CD4-positive, alpha-beta T cell treated with Interleukin-4 for 1 hour (primary cell): Measurements from ENCODE around the gene RPIA.
"Not testable (repeated sequence)": the region's sequence is repeated elsewhere in the genome, so short reads cannot be mapped to it uniquely, and the experiment has no call there.

ENCODE experiments used
- DNase-seq, 2 donors: peaks; one replicate each; pipeline ENCODE4 v3.0.0-alpha.2; 2020 to 2022

RPIA gene

DNA sequence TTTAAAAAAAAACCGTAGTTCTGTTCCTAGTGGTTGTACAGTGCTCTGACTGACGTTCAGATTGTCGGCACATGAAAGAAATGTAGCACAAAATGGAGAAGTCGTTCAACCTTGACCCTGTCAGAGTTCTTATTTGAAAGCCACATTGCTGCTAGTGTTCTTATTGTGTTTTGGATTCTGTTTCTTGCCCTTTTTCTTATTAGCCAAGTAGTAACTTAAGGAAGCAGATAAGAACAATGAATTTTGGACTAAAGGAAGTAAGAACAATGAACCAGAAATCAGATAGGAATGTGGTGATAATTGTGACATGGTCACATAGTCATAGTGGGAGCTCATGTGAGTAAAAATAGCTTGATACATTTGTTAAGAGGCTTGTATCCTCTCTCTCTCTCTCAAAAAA lies 45.9 kb downstream of the RPIA start:
- DNase-seq = no peak

DNA sequence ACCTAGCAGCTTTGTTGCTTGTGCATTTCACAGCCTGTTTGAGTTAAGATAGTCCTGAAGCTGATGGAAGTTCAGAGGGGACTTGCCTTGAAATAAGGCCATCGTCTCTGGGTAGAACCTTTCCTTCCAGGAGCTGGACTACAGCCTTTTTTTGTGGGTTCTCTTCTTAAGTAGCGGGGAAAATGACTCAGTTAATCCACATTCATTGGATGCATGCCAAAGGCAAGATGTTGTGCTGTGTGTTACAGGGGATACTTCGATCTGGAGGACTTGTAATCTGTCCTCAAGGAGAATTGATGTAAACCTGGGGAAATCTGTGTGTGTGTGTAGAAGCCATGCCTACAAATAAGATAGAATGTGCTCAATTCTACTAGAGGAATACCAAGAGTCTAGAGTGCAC lies 46.8 kb downstream of the RPIA start:
- no peak for DNase-seq

DNA sequence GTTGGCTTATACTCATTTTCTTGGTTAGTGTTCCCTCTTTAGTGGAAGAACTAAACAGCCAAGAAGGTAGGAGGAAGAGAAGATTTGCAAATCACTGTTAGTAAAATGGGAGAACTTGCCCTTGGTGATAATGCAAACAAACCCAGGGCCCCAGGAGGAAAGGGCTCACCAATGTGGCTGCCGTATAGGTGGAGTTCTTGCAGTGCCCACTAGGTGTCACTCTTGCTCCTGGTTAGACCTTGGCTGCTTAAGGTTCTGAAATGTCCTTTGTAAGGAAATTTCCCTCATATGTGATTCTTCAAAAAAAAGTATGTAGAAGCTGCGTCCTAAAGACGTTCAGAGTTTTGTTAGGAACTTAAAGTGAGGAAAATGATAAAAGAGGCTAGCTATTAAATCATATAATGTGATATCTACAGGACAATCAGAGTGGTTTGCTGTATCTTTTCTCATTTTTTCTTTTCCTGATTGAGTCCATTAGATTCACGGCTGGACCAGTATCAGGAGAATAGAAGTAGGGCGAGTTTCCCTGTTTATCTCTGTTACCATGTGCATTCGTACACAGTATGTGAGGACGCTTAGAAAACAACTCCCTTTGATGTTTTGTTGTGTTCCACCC lies 48.6 kb downstream of the RPIA start:
- peak; percentile 71 to 76 for DNase-seq

DNA sequence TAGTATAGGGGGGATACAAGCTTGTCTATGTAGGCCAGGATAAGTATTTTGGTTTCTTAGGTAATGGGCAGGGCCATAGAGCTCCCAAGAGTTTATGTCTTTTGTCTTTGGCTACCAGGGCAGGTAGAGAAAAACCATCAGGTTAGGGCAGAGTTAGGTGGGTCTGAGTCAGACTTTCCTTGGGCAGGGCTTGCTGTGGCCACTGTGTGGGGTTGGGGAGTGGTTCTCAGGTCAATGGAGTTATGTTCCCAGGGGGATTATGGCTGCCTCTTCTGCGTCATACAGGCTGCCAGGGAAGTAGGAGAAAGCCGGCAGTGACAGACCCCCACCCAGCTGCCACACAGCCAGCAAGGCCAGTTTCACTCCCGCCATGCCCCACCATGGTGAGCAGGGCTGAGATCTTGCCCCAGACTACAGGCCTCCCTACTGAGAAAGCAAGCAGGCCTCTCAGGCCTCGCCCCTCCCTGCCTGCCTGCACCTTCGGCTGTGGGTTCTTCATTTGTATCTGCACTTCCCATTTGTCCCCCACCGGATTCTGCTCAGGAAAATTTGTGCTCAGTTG lies 55.5 kb downstream of the RPIA start:
- DNase-seq = no peak

DNA sequence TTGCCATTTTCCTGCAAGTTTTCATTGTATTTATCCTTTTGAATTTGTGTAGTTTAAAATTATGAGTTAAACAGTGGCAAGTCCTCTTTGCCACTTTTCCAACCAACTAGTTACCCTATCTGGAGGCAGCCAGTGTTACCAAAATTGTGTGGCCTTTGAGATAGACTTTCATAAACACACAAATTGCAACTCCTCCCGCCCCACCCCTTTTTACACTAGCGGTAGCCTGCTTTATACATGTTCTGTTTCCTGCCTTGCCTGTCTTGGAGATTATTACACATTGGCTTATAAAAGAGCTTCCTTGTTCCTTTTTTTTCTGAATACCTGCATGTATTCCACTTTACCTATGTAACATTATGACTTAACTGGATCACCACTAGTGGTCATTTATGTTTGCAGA lies 56.5 kb downstream of the RPIA start:
- no peak for DNase-seq

DNA sequence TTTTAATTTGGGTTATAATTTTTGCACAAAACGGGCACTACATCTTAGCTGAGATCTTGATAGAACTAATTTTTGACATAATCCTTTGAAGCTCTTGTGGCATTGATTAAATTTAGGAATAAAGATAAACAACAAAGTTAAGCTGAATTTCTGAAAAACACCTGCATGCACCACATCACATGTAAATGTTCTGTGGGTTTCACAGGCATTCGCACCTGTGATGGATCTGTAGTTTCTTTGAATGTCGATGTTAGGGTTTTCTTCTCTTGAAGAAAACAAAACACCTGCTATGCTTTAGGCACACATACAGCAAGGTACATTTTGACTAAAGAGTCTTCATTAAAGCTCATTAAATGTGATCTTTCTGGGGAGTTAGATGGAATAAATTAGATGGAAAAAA lies 60.3 kb downstream of the RPIA start:
- DNase-seq = peak; percentile 37 to 44

DNA sequence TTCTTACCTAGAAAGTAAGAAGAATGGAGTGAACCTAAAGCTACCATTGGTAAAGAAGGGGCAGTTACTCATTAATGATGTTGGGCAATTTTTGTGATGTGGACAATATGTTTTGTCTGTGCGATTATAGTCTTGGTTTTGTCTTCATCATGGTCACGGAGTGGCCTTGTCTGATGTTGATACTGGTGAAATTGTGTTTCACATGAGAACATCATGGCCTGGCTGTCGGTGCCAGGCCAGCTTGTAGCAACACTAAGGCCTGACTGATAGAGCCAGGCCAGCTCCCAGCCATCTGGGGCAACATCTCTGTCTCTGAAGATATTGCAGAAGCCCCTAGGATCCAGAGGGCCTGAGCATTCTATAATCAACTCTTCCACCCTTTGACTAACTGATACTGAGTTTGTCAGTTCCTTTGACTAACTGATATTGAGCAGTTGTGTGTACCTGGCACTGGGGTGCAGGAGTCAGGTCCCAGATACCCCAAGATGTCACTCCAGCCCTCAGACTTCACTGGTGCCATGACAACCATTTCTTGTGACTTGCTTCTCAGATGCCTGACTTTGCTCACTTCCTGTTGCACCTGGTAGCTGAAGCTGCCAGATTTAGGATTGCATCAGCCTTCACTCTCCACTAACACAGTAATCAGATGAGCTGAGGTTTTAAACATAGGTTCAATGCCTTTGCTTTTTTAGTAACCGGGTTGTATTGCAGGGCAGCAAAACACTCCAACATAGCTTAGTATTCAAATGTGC lies 62.5 kb downstream of the RPIA start:
- peak; percentile 59 to 75 for DNase-seq

DNA sequence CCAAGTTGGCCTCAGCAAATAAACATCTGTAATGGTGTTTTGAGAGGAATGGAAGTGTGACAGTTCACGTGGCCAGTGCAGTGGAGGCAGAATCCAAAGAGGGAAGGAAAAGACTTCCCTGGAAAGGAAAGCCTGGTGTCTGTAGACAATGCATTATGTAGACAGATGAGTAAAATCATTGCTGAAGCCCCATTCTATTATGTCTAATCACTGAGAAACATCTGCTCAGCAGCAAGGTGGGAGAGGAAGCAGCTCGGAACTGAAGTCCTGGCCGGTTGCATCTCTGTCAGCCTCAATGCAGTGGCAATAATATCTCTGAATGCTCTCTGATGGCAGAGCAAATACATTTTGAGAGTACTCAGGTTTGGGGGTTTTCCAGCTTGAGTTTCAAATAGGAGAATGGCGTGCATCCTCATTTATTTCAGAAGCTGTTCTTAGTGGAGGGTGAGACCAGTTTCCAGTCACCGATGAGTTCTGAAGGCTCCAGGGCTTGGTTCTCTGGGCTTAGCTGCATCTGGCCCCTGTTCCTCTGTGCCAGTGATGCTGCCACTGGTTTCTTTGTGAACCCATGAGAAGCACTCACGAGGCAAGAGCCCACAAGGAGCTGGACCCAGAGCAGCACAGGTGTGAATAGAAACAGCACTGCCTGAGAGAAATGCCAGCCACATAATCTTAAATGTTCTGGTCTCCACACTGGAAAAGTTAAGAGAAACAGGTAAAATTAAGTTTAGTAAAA lies 63.3 kb downstream of the RPIA start:
- no peak for DNase-seq

DNA sequence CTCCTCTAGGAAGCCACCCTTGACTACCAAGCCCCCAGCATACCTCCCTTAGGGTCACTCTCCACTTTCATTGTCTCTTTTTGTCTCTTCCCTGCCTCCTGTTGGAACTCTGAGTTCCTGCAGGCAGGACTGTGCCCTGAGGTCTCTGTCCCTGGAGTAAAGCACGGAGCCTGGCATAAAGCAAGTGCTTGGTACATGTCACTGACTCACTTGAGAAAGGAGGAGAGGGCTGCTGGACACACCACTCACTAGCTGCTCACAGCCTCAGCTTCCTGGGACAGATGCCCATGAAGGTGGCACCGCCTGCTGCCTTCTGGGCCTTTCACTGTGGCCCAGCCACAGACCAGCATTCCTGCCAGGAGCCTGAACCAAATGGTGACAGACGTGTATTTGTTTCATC lies 64.4 kb downstream of the RPIA start:
- no peak for DNase-seq

DNA sequence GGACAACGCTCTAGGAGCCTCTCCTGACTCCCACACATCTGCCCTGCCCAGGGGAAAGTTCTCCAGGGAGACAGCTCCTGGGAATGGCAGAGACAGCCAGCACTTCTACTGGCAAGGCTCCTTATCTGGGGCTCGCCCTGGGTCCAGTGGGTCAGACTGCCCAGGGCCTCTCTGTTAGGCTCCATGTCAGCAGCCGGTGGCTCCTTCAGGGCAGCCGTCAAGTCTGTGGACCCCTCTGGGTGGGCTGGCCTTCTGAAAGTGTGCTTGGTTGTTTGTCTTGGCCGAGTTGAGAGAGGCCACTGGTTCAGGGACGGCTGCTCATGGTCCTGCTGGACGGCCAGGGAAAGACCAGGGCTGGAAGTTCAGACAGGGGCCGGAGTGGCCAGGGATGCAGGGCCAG lies 65.6 kb downstream of the RPIA start:
- DNase-seq = no peak

DNA sequence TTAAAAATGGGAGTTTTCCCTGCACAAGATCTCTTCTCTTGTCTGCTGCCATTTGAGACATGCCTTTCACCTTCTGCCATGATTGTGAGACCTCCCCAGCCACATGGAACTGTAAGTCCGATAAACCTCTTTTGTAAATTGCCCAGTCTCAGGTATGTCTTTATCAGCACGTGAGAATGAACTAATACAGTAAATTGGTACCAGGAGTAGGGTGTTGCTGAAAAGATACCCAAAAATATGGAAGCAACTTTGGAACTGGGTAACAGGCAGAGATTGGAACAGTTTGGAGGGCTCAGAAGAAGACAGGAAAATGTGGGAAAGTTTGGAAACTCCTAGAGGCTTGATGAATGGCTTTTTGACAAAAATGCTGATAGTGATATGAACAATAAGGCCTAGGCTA lies 67.2 kb downstream of the RPIA start:
- DNase-seq = not testable (repeated sequence)

DNA sequence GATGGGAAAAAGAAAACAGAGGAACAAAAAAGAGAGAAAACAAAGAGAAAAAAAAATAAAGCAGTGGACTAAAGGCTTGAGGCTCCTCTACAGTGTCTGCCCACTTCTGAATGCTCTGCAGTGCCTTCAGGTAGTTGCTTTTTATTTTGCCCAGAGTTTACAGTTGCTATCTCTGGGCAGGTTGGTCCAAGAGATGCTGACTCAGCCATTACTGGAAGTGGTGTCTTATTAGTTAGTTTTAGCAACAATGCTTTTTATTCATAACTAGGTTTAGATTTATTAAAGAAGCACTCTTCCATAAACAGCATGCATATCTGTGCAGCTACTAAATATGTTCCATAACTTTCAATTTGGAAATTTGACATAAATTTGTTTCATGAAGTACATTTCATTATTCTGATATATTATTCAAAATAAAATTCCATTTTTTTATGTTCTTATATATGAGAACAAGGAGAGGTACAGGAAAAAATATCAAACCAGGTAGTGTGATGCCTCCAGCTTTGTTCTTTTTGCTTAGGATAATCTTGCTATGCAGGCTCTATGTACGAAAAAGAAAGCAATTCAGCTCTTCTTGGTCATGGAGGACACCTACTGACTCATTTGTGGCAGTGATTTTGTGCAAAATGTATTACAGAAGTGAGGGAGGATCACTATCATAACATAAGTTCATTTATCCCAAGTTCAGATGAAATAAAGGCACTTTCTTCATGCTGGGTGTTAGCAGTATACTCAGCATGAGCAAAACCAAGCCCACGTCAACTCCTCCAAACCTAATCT lies 69.5 kb downstream of the RPIA start:
- DNase-seq = no peak

DNA sequence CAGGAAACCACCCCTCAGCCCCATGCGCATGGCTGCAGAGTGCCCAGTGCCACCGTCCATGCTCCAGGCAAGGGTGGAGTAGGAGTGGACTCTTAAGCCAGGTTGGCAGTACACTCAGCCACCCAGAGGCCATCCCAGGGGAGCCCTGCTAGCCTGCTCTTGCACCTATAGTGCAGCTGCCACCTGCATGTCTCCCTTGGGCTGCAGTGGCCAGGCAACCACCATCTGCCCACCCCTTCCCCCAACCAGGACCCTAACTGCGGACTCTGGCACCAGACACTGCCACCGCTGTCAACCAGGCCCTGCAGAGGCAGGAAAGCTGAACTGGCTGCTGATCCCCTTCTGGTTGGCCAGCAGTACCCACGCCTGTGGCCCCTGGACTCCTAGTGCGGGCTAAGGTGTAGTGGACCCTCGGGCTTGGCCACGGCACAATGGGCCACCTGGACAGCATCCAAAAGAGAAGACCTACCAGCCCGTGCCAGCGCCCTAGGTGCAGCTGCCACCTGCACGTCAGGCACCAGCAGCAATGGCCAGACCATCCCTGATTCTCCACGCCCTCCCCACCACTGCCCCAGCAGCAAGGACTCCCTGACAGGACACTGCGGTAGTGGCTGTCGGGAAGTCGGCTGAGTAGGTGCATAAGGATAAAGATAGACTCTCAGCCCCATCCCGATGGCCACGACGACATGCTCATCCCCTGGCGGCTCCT lies 72.8 kb downstream of the RPIA start:
- no peak for DNase-seq

DNA sequence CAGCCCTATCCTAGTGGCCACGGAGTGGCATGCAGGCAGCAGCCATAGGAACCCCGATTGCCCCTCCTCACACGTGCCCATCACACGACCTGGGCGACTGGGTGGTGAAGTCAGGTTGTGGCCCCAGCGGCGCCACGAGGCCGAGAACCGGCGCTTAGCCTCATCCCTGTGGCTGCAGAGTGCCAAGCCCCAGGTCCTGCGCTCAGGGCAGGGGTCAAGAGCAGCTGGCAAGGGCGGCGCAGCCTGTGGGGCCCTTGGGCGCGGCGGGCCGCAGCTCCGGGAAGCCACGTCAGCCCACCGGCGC lies 73.3 kb downstream of the RPIA start:
- no peak for DNase-seq

DNA sequence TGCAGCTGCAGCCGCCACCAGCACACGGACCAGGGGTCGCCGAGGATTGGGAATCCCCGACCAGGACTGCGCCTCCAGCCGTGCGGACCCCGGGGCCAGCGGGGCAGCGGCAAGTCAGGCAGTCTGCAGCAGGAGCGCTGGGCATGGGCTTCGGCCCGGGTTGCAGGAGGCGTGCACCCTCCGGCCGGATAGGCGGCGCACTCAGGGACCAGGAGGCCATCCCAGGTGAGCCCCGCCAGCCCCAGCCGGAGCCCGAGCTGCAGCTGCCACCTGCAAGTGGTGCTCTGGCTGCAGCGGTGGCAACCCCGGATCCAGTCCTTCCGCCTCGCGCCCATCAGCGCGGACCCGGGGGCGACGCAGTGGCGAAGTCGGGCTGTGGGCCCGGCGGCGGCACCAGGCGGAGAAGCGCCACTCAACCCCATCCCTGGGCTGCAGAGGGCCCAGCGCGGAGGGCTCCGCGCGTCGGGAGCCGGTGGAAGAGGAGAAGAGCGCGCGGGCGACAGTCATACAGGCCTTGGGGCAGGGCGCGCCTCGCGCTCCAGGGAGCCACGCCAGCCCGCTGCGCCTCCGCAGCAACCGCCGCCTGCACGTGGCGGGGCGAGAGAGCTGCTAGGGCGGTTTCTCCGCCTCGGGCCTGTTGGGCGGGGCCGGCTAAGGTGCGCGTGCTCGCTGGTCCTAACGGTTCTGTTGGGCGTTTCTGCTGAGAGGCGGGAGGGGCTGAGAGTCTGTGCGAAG lies 73.8 kb downstream of the RPIA start:
- DNase-seq = peak; percentile 28 to 59

DNA sequence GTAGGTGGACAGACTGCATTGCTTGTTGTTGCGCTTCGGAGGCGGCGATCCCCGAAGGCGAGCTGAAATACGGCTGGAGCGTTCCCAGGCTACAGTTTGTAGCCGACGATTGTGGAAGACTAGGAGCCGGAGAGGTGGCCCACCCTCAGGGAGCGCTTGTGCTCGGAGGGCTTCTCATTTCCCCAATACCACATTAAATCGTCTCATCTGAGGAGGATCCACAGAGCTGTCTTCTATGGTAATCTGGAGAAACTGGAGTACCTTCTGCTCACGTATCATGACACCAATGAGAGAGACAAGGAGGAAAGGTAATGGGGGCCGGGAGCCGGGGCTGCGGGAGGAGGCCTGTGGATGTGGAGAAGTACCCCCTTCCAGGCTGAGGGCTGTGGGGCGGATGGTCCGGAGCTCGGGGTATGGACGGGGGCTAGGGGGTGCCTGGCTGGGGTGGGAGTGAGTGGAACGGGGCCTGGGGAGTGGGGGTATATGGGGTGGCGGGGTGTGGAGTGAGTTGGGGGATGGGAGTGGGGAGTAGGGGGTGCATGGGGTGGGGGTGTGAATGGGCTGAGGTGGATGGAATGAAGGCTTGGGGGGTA lies 74.5 kb downstream of the RPIA start:
- DNase-seq = not testable (repeated sequence)

DNA sequence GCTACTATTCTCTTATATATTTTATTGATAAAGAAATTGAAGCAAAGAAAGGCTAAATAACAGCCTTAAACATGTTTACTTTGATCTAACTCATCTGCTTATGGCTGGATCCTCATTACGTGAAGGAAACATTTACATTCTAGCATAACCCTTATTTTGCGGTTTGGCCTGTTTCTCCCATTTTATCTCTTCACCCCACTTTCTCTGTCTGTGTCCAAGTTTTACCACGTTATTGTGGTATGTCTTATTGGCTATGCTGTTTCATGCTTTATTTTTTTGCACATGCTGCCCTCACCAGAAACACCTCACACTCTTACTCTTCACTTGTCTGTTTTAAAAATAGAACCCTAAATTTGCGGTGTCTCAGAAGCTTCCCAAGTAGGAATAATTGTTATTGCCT lies 78.5 kb downstream of the RPIA start:
- no peak for DNase-seq

DNA sequence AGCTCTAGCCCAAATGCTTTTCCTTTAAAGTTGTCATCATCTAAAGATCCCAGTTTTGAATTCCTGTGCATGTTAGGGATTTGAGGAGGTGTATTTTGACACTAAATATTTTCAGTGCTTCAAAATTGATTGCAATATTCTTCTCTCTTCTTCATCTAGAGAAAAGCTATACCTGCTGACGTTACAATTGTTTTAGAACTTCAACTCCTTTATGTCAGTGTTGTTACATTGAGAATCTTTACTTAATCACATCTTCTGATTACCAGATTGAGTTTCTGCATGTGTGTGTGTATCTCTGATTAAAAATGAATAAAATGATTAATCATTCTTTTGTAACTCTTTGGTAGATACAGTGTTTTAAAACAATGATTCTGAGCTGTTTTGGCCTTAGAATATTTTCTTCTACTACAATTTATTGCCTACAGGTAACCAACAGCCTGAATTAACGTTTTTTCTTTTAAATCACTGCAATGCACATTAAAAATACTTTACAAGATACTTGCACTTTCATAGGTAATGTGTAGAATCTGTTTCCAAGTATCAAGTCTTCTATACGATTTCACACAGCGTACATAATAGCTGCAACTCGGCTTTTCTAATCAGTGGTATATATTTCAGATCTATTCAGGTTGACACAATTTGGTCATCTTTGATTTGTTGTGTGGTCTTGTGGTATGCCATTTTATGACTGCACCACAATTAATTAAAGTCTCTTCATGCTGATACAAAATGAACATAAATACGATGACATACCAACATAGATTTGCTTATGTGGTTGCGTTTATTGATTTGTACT lies 82.0 kb downstream of the RPIA start:
- not testable (repeated sequence) for DNase-seq

DNA sequence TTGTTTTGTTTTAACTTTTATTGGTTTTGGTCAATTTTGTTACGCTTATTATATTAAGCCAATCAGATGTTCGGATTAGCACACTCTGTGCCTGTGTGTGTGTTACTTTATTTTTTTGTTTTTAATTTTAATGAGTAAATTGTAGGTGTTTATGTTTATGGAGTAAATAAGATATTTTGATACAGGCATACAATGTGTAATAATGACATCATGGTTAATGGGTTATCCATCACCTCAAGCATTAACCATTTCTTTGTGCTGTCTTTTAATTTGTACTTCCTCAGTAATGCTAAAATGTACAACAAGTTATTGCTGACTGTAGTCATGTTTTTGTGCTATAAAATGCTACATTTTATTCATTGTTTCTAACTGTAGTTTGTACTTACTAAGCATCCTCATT lies 97.7 kb downstream of the RPIA start:
- not testable (repeated sequence) for DNase-seq

DNA sequence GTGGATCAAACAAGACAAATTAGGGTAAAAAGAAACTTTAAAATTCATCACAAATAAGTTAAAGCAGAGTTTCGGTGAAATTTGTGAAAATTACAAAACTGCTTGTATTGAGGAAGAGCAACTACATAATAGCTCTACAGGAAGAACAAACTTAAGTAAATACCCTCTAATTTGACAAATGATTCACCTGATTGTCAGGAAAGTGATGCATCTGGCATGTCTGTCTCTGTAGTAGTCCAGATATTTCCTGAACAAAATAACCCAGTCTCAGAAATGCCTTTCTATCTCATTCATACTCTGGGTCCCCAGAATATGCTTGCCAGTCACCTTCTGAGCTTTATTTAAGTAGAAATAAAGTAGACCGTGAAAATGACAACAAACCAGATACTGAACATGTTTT lies 104.5 kb downstream of the RPIA start:
- not testable (repeated sequence) for DNase-seq
